ENCODE data around the gene EFHC1.

The EFHC1 gene

GRCh38 chr6:52527436-52527835 is 107.3 kb downstream of the EFHC1 start:
- TF ChIP-seq CTCF (IDR thresholded peaks at IDR 0.05; ENCODE audit: low read depth, low read length): no peak
- no peak overlapping the region for H3K4me3 ChIP-seq (ENCODE audit: low read depth, low read length)

GRCh38 chr6:52529311-52529710 is 109.2 kb downstream of the EFHC1 start:
- TF ChIP-seq CTCF (IDR thresholded peaks at IDR 0.05; ENCODE audit: low read depth, low read length): no peak
- no peak overlapping the region for H3K4me3 ChIP-seq (ENCODE audit: low read depth, low read length)

GRCh38 chr6:52530351-52530750 is 110.2 kb downstream of the EFHC1 start:
- no peak for TF ChIP-seq CTCF (IDR thresholded peaks at IDR 0.05; ENCODE audit: low read depth, low read length)
- H3K4me3 ChIP-seq (ENCODE audit: low read depth, low read length): no peak overlapping the region

GRCh38 chr6:52531396-52531795 is 111.3 kb downstream of the EFHC1 start:
- no peak overlapping the region for H3K4me3 ChIP-seq (ENCODE audit: low read depth, low read length)
- TF ChIP-seq CTCF (IDR thresholded peaks at IDR 0.05; ENCODE audit: low read depth, low read length): no peak

GRCh38 chr6:52531834-52532233 is 111.7 kb downstream of the EFHC1 start:
- no peak overlapping the region for H3K4me3 ChIP-seq (ENCODE audit: low read depth, low read length)

GRCh38 chr6:52532457-52532856 is 112.3 kb downstream of the EFHC1 start:
- no peak for TF ChIP-seq CTCF (IDR thresholded peaks at IDR 0.05; ENCODE audit: low read depth, low read length)
- no peak overlapping the region for H3K4me3 ChIP-seq (ENCODE audit: low read depth, low read length)

More at GRCh38 chr6:52531834-52532233, 111.7 kb downstream of the EFHC1 start:
- TF ChIP-seq CTCF (IDR thresholded peaks at IDR 0.05; ENCODE audit: low read depth, low read length): no peak

- no peak for TF ChIP-seq CTCF (IDR thresholded peaks at IDR 0.05; ENCODE audit: low read depth, low read length)
- no peak overlapping the region for H3K4me3 ChIP-seq (ENCODE audit: low read depth, low read length)
These were observed 113.3 kb downstream of the EFHC1 start for GRCh38 chr6:52533491-52533890.

All from WI38 (cell line).